ENCODE measurements around the gene EVPLL. TPM values are rescaled to one million over a fixed set of nuclear protein-coding genes. Genes with fewer than 3 reads are reported as not detected.
"Not testable (repeated sequence)": the region's sequence is repeated elsewhere in the genome, so short reads cannot be mapped to it uniquely, and the experiment has no call there.

Gene EVPLL
- total and polyA plus RNA-seq, 9 of the 15 experiments (the other 6 are each of a cell fraction or from before 2014, with no cell fraction given): not detected

DNA sequence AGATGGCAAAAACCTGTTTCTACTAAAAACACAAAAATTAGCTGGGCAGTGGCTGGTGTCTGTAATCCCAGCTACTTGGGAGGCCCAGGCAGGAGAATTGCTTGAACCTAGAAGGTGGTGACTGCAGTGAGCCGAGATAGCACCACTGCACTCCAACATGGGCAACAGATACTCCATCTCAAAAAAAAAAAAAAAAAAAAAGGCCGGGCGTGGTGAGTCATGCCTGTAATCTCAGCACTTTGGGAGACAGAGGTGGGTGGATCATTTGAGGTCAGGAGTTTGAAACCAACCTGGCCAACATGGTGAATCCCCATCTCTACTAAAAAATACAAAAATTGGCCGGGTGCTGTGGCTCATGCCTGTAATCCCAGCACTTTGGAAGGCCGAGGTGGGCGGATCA, 4.4 kb upstream of the EVPLL start:
- FAIRE-seq; BruUV-seq (replicated peaks); in situ Hi-C loops (cut with MboI); H3K36me3 ChIP-seq (ENCODE audit: control insufficient read depth, insufficient read depth, low read length); H3K9ac ChIP-seq (ENCODE audit: insufficient read depth in 1 of 2, low read depth in 2 of 2, low read length in 2 of 2); H3K79me2 ChIP-seq (ENCODE audit: control insufficient read depth, insufficient read depth, low read length); H4K20me1 ChIP-seq (replicated peaks; ENCODE audit: control insufficient read depth, insufficient read depth, low read length); H3K4me3 ChIP-seq; H3K4me2 ChIP-seq (ENCODE audit: insufficient read depth, low read length); H3K4me1 ChIP-seq (replicated peaks in 1 of 2; ENCODE audit: control insufficient read depth in 2 of 2, insufficient read depth in 2 of 2, low read length in 2 of 2); POLR2A ChIA-PET; H3K27ac ChIP-seq (ENCODE audit: extremely low read depth, low read depth, low read length); H3K27me3 ChIP-seq (ENCODE audit: control insufficient read depth in 2 of 2, insufficient read depth in 2 of 2, low read length in 2 of 2); H3K9me3 ChIP-seq (replicated peaks; ENCODE audit: control insufficient read depth, insufficient read depth, low read depth, low read length); H2AFZ ChIP-seq (ENCODE audit: low read depth, low read length); H3K9me1 ChIP-seq (ENCODE audit: control insufficient read depth, insufficient read depth, low read length); intact Hi-C loops (cut with micrococcal nuclease): not testable (repeated sequence)
- WGBS (ENCODE audit: insufficient coverage, low coverage, missing lambda C conversion rate): 4% methylated on average over 3 of the region's 6 CpGs
- TF ChIP-seq SMARCA4 (IDR thresholded peaks at IDR 0.05) (peak; percentile 44; the same call in 1 of the 2 replicates), ARID1B (IDR thresholded peaks at IDR 0.05) (peak; percentile 51; the same call in 1 of the 2 replicates), DPF2 (IDR thresholded peaks at IDR 0.05) (peak; percentile 61), ZNF384 (IDR thresholded peaks at IDR 0.05; ENCODE audit: low read depth, low read length) (peak; percentile 95), CBFA2T2 (conservative IDR thresholded peaks at IDR 0.05) (peak; percentile 20; the same call in 1 of the 2 replicates), CTBP1 (IDR thresholded peaks at IDR 0.05; ENCODE audit: borderline replicate concordance) (peak; percentile 40; the same call in 1 of the 2 replicates), EGR1 (conservative IDR thresholded peaks at IDR 0.05) (peak; percentile 74), JUND (IDR thresholded peaks at IDR 0.05; ENCODE audit: borderline replicate concordance, low read depth, low read length) (peak; percentile 86), JUND (tag; IDR thresholded peaks at IDR 0.05; ENCODE audit: borderline replicate concordance, low read depth, low read length) (peak; percentile 58; the same call in 1 of the 3 replicates), CBFA2T3 (IDR thresholded peaks at IDR 0.05) (peak; percentile 50), KDM1A (IDR thresholded peaks at IDR 0.05) (peak; percentile 50 to 60; a peak in 3 of 4 replicates), FOSL1 (tag; conservative IDR thresholded peaks at IDR 0.05) (peak; percentile 78), SMARCE1 (IDR thresholded peaks at IDR 0.05) (peak; percentile 60; the same call in 1 of the 2 replicates), RCOR1 (IDR thresholded peaks at IDR 0.05; ENCODE audit: borderline replicate concordance in 1 of 2, low read depth in 2 of 2, low read length in 2 of 2) (peak in 1 of 2 experiments; percentile 28; a peak in 1 of 4 replicates)
- TF ChIP-seq, protein P1, sequence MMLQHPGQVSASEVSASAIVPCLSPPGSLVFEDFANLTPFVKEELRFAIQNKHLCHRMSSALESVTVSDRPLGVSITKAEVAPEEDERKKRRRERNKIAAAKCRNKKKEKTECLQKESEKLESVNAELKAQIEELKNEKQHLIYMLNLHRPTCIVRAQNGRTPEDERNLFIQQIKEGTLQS (IDR thresholded peaks at IDR 0.05): peak; percentile 84
- TF ChIP-seq, protein P1 (CRISPR knock-in tag; conservative IDR thresholded peaks at IDR 0.05): not testable (repeated sequence)
- CTCF ChIA-PET (ENCODE audit: low intra/inter-chr PET ratio): interaction anchor here (0.6 kb wide), 1 partner anchor 165 kb away, joined by 3 read pairs; no protein-coding TSS in a partner anchor
- ATAC-seq: peak; percentile 38; the same call in 1 of the 3 replicates
- peak in 1 of 4 experiments; percentile 23 for DNase-seq (ENCODE audit: extremely low read depth in 1 of 4, low spot score in 3 of 4)

All from K562 (cell line).